HEK293 (cell line): ENCODE data around the gene PRAC1.

Source experiments
- CTCF ChIA-PET: fragments of 350-600 bp; formaldehyde crosslinking; extraction: SDS; loops from one replicate; lab custom pipeline; 2021; ENCODE audit warnings: antibody characterized with exemption; lab: Yijun Ruan, JAX
- POLR2A ChIA-PET: fragments of 300-600 bp; formaldehyde crosslinking; extraction: SDS; loops from one replicate; lab custom pipeline; 2020; ENCODE audit warnings: antibody characterized with exemption, inconsistent platforms; lab: Yijun Ruan, JAX
- H3K27ac ChIP-seq: fragments of 200-500 bp; sonication (Bioruptor generic); 2 replicates; pipeline ENCODE4 v1.5.1; 2014; ENCODE audit warnings: low read depth, low read length, control low read depth, inconsistent platforms; ENCODE audit errors: extremely low read depth
- H3K36me3 ChIP-seq, 2 experiments: fragments of 200-500 bp in 1 of 2; sonication (Bioruptor generic) in 1 of 2; 1 replicate in 1 of 2; 2 replicates in 1 of 2; pipeline ENCODE4 v1.5.1; 2014 to 2017; ENCODE audit warnings: inconsistent platforms in 2 of 2, low read length in 2 of 2; ENCODE audit not compliant: control insufficient read depth in 2 of 2, insufficient read depth in 1 of 2
- H3K4me1 ChIP-seq: fragments of 200-500 bp; sonication (Bioruptor generic); 2 replicates; pipeline ENCODE4 v1.5.1; 2014; ENCODE audit warnings: mild to moderate bottlenecking, low read length, inconsistent platforms; ENCODE audit not compliant: control insufficient read depth, insufficient read depth
- H3K4me3 ChIP-seq: 2 replicates; pipeline ENCODE4 v1.5.1; 2011; ENCODE audit warnings: low read depth, mild to moderate bottlenecking, control low read depth, low read length, moderate library complexity
- H3K9me3 ChIP-seq: fragments of 200-500 bp; sonication (Bioruptor generic); 2 replicates; pipeline ENCODE4 v1.5.1; 2014; ENCODE audit warnings: low read depth, low read length, inconsistent platforms; ENCODE audit not compliant: control insufficient read depth, insufficient read depth
- GLI4 ChIP-seq: fragments of 450-650 bp; formaldehyde crosslinking; IDR thresholded peaks from 2 replicates; pipeline ENCODE4 v1.5.1; 2016; ENCODE audit warnings: missing biosample characterization, missing genetic modification characterization
- IKZF3 ChIP-seq: fragments of 450-650 bp; IDR thresholded peaks from 2 replicates; pipeline ENCODE4 v1.5.0; 2018; ENCODE audit warnings: missing biosample characterization, mild to moderate bottlenecking, missing genetic modification characterization, moderate library complexity
- MZF1 ChIP-seq: fragments of 450-650 bp; formaldehyde crosslinking; IDR thresholded peaks from 2 replicates; pipeline ENCODE4 v1.5.1; 2017; ENCODE audit warnings: missing biosample characterization, missing genetic modification characterization, borderline replicate concordance
- ZBTB20 ChIP-seq: fragments of 450-650 bp; formaldehyde crosslinking; IDR thresholded peaks from 2 replicates; pipeline ENCODE4 v1.5.1; 2016; ENCODE audit warnings: missing biosample characterization, missing genetic modification characterization
- ZNF112 ChIP-seq: fragments of 450-650 bp; formaldehyde crosslinking; IDR thresholded peaks from 2 replicates; pipeline ENCODE4 v1.5.0; 2017; ENCODE audit warnings: missing biosample characterization, missing genetic modification characterization
- ZNF121 ChIP-seq: fragments of 450-650 bp; formaldehyde crosslinking; IDR thresholded peaks from 2 replicates; pipeline ENCODE4 v1.5.1; 2016; ENCODE audit warnings: missing biosample characterization, missing genetic modification characterization
- ZNF140 ChIP-seq: fragments of 450-650 bp; formaldehyde crosslinking; IDR thresholded peaks from 2 replicates; pipeline ENCODE4 v1.5.1; 2016; ENCODE audit warnings: missing biosample characterization, missing genetic modification characterization
- ZNF157 ChIP-seq: fragments of 450-650 bp; formaldehyde crosslinking; IDR thresholded peaks from 2 replicates; pipeline ENCODE4 v1.5.1; 2016; ENCODE audit warnings: missing biosample characterization, missing genetic modification characterization
- ZNF169 ChIP-seq: fragments of 450-650 bp; formaldehyde crosslinking; IDR thresholded peaks from 2 replicates; pipeline ENCODE4 v1.5.1; 2016; ENCODE audit warnings: missing biosample characterization, missing genetic modification characterization
- ZNF184 ChIP-seq: fragments of 450-650 bp; IDR thresholded peaks from 2 replicates; pipeline ENCODE4 v1.5.1; 2018; ENCODE audit warnings: missing biosample characterization, mild to moderate bottlenecking, missing genetic modification characterization
- ZNF23 ChIP-seq: fragments of 450-650 bp; formaldehyde crosslinking; IDR thresholded peaks from 2 replicates; pipeline ENCODE4 v1.5.1; 2016; ENCODE audit warnings: missing biosample characterization, missing genetic modification characterization, borderline replicate concordance
- ZNF335 ChIP-seq: fragments of 450-650 bp; formaldehyde crosslinking; conservative IDR thresholded peaks from 2 replicates; pipeline ENCODE4 v1.5.1; 2016; ENCODE audit warnings: missing biosample characterization, missing genetic modification characterization
- ZNF366 ChIP-seq: fragments of 450-650 bp; formaldehyde crosslinking; conservative IDR thresholded peaks from 2 replicates; pipeline ENCODE4 v1.5.1; 2016; ENCODE audit warnings: missing biosample characterization, missing genetic modification characterization
- ZNF416 ChIP-seq: fragments of 450-650 bp; formaldehyde crosslinking; IDR thresholded peaks from 2 replicates; pipeline ENCODE4 v1.5.1; 2016; ENCODE audit warnings: missing biosample characterization, missing genetic modification characterization
- ZNF433 ChIP-seq: fragments of 450-650 bp; formaldehyde crosslinking; IDR thresholded peaks from 2 replicates; pipeline ENCODE4 v1.5.1; 2016; ENCODE audit warnings: missing biosample characterization, missing genetic modification characterization, low read depth
- ZNF548 ChIP-seq: fragments of 450-650 bp; formaldehyde crosslinking; IDR thresholded peaks from 2 replicates; pipeline ENCODE4 v1.5.1; 2016; ENCODE audit warnings: missing biosample characterization, missing genetic modification characterization
- ZNF549 ChIP-seq: fragments of 450-650 bp; IDR thresholded peaks from 2 replicates; pipeline ENCODE4 v1.5.1; 2018; ENCODE audit warnings: missing biosample characterization, missing genetic modification characterization, mild to moderate bottlenecking, inconsistent platforms, moderate library complexity
- ZNF558 ChIP-seq: fragments of 450-650 bp; formaldehyde crosslinking; IDR thresholded peaks from 2 replicates; pipeline ENCODE4 v1.5.1; 2016; ENCODE audit warnings: missing biosample characterization, missing genetic modification characterization
- ZNF571 ChIP-seq: fragments of 450-650 bp; formaldehyde crosslinking; IDR thresholded peaks from 2 replicates; pipeline ENCODE4 v1.5.0; 2017; ENCODE audit warnings: missing biosample characterization, missing genetic modification characterization
- ZNF777 ChIP-seq: fragments of 450-650 bp; formaldehyde crosslinking; IDR thresholded peaks from 2 replicates; pipeline ENCODE4 v1.5.1; 2017; ENCODE audit warnings: missing biosample characterization, missing genetic modification characterization, borderline replicate concordance
- ZNF791 ChIP-seq: fragments of 450-650 bp; formaldehyde crosslinking; IDR thresholded peaks from 2 replicates; pipeline ENCODE4 v1.5.1; 2016; ENCODE audit warnings: missing biosample characterization, missing genetic modification characterization
- ZNF792 ChIP-seq: fragments of 450-650 bp; formaldehyde crosslinking; IDR thresholded peaks from 2 replicates; pipeline ENCODE4 v1.5.1; 2016; ENCODE audit warnings: missing biosample characterization, missing genetic modification characterization
- ZSCAN16 ChIP-seq: fragments of 450-650 bp; formaldehyde crosslinking; IDR thresholded peaks from 2 replicates; pipeline ENCODE4 v1.5.1; 2016; ENCODE audit warnings: missing biosample characterization, missing genetic modification characterization
- TF ChIP-seq, protein P1 (sequence below): fragments of 450-650 bp; formaldehyde crosslinking; conservative IDR thresholded peaks from 2 replicates; pipeline ENCODE4 v1.5.1; 2016; ENCODE audit warnings: low read depth, missing biosample characterization, missing genetic modification characterization
- TF ChIP-seq, protein P2 (sequence below): fragments of 450-650 bp; formaldehyde crosslinking; IDR thresholded peaks from 2 replicates; pipeline ENCODE4 v1.5.1; 2017; ENCODE audit warnings: missing biosample characterization, missing genetic modification characterization
- TF ChIP-seq, protein P3 (sequence below): fragments of 450-650 bp; IDR thresholded peaks from 2 replicates; pipeline ENCODE4 v1.5.1; 2018; ENCODE audit warnings: missing biosample characterization, missing genetic modification characterization
- TF ChIP-seq, protein P4 (sequence below): fragments of 450-650 bp; formaldehyde crosslinking; IDR thresholded peaks from 2 replicates; pipeline ENCODE4 v1.5.1; 2016; ENCODE audit warnings: missing biosample characterization, missing genetic modification characterization

PRAC1 gene

DNA sequence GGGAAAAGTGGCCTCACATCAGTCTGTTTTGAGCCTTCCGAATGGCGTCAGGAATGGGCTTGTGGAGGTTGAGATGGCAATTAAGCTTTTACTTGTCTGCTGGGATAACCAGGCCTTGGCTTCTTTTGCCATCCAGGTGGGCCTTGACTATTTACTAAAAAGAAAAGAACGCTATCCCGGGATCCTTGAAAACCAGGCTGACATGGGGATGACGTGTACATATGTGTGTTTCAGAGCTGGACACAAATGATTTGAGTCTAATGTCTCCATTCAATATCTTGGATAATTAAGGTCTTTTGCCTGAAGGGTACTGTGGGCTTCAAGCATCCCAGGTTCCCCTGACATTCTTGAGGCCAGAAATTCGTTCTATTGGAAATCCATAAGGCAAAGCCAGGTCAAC is 38.8 kb upstream of the PRAC1 start (continued):
- TF ChIP-seq, protein P1, sequence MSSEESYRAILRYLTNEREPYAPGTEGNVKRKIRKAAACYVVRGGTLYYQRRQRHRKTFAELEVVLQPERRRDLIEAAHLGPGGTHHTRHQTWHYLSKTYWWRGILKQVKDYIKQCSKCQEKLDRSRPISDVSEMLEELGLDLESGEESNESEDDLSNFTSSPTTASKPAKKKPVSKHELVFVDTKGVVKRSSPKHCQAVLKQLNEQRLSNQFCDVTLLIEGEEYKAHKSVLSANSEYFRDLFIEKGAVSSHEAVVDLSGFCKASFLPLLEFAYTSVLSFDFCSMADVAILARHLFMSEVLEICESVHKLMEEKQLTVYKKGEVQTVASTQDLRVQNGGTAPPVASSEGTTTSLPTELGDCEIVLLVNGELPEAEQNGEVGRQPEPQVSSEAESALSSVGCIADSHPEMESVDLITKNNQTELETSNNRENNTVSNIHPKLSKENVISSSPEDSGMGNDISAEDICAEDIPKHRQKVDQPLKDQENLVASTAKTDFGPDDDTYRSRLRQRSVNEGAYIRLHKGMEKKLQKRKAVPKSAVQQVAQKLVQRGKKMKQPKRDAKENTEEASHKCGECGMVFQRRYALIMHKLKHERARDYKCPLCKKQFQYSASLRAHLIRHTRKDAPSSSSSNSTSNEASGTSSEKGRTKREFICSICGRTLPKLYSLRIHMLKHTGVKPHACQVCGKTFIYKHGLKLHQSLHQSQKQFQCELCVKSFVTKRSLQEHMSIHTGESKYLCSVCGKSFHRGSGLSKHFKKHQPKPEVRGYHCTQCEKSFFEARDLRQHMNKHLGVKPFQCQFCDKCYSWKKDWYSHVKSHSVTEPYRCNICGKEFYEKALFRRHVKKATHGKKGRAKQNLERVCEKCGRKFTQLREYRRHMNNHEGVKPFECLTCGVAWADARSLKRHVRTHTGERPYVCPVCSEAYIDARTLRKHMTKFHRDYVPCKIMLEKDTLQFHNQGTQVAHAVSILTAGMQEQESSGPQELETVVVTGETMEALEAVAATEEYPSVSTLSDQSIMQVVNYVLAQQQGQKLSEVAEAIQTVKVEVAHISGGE (tag by site-specific recombination), result no peak
- TF ChIP-seq ZNF169 (tag by site-specific recombination) (no peak), ZNF549 (tag by site-specific recombination) (no peak), ZNF121 (tag by site-specific recombination) (no peak), ZNF558 (no peak), ZNF23 (tag by site-specific recombination) (no peak), ZNF791 (tag by site-specific recombination) (no peak), ZNF416 (tag by site-specific recombination) (no peak), ZNF157 (tag by site-specific recombination) (no peak), ZSCAN16 (no peak), ZNF548 (no peak), GLI4 (no peak)

DNA sequence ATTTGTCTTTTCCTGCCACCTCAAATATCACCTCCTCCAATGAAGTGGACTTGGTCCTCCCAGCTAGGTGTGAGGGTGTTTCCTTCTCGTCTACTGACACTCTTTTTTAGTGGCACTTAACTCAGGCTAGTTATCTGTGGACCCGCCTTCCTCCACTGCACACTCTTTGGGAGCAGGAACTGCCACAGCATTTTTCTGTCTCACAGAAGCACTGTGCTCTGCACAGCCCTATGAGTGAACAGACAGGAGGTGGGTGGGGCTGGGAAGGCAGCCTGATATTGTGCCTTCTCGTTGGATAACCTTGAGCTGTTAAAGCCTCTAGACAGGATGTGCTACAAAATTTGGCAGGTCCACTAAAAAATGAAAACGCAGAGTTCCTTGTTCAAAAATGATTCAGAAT is 38.1 kb upstream of the PRAC1 start:
- H3K9me3 ChIP-seq, result no peaks in the 10 kb centered on the region
- ChIA-PET POLR2A (no interaction called here), CTCF (interaction anchor here (1.0 to 2.2 kb wide), 5 partner anchors 30 to 734 kb away, joined by 3 to 14 read pairs (median 5); no protein-coding TSS in a partner anchor)
- H3K4me3 ChIP-seq, result no peak overlapping the region
- H3K4me1 ChIP-seq, result no peaks in the 10 kb centered on the region
- H3K36me3 ChIP-seq, result no peaks in the 10 kb centered on the region
- no peak overlapping the region for H3K27ac ChIP-seq
- TF ChIP-seq ZNF184 (tag by site-specific recombination), result no peak

DNA sequence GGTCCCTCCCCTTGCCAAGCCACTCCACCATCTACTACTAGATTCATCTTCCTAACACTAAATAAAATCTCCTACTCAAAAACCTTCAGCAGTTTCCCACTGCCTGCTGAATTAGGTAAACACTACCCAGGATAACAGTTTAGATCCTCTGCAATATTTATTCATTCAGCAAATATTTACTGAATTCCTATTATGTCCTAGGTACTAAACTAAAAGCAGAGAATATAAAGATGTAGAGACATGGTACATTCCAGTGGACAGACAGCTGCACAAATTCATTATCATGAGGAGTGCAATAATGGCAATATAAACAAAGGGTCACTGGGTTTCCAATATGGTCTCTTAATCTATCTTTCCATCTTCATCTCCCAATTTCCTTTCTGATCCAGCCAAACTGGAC is 37.0 kb upstream of the PRAC1 start:
- no peaks in the 10 kb centered on the region for H3K36me3 ChIP-seq
- no peak overlapping the region for H3K27ac ChIP-seq
- H3K4me3 ChIP-seq, result no peak overlapping the region
- CTCF ChIA-PET, result interaction anchor here (0.6 to 1.7 kb wide), 4 partner anchors 32 to 125 kb away, joined by 3 to 5 read pairs (median 4); no protein-coding TSS in a partner anchor
- H3K9me3 ChIP-seq, result no peaks in the 10 kb centered on the region
- no peaks in the 10 kb centered on the region for H3K4me1 ChIP-seq
- POLR2A ChIA-PET, result no interaction called here
- TF ChIP-seq ZNF335 (tag by site-specific recombination) (no peak), ZNF140 (tag by site-specific recombination) (no peak), ZNF433 (tag by site-specific recombination) (no peak), ZNF366 (tag by site-specific recombination) (no peak), MZF1 (tag by site-specific recombination) (no peak), ZNF777 (tag by site-specific recombination) (no peak), ZNF792 (tag by site-specific recombination) (no peak), ZNF571 (no peak), ZBTB20 (tag by site-specific recombination) (no peak), ZNF112 (no peak), IKZF3 (tag by site-specific recombination) (no peak), ZNF416 (tag by site-specific recombination) (no peak)
- TF ChIP-seq, protein P2, sequence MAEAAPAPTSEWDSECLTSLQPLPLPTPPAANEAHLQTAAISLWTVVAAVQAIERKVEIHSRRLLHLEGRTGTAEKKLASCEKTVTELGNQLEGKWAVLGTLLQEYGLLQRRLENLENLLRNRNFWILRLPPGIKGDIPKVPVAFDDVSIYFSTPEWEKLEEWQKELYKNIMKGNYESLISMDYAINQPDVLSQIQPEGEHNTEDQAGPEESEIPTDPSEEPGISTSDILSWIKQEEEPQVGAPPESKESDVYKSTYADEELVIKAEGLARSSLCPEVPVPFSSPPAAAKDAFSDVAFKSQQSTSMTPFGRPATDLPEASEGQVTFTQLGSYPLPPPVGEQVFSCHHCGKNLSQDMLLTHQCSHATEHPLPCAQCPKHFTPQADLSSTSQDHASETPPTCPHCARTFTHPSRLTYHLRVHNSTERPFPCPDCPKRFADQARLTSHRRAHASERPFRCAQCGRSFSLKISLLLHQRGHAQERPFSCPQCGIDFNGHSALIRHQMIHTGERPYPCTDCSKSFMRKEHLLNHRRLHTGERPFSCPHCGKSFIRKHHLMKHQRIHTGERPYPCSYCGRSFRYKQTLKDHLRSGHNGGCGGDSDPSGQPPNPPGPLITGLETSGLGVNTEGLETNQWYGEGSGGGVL (tag by site-specific recombination), result no peak
- TF ChIP-seq, protein P3, sequence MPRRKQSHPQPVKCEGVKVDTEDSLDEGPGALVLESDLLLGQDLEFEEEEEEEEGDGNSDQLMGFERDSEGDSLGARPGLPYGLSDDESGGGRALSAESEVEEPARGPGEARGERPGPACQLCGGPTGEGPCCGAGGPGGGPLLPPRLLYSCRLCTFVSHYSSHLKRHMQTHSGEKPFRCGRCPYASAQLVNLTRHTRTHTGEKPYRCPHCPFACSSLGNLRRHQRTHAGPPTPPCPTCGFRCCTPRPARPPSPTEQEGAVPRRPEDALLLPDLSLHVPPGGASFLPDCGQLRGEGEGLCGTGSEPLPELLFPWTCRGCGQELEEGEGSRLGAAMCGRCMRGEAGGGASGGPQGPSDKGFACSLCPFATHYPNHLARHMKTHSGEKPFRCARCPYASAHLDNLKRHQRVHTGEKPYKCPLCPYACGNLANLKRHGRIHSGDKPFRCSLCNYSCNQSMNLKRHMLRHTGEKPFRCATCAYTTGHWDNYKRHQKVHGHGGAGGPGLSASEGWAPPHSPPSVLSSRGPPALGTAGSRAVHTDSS (tag by site-specific recombination), result no peak
- TF ChIP-seq, protein P4, sequence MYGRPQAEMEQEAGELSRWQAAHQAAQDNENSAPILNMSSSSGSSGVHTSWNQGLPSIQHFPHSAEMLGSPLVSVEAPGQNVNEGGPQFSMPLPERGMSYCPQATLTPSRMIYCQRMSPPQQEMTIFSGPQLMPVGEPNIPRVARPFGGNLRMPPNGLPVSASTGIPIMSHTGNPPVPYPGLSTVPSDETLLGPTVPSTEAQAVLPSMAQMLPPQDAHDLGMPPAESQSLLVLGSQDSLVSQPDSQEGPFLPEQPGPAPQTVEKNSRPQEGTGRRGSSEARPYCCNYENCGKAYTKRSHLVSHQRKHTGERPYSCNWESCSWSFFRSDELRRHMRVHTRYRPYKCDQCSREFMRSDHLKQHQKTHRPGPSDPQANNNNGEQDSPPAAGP, result no peak
